Activated CD8-positive, alpha-beta memory T cell treated with anti-CD3 and anti-CD28 coated beads, Interleukin-2, amount 50 U/mL, for 1 hour (primary cell): ENCODE data around the gene CHPF2.

ENCODE experiments used
- DNase-seq: peaks from one replicate; pipeline ENCODE4 v3.0.0-alpha.2; 2020; ENCODE audit errors: extremely low read depth

CHPF2 gene

DNA sequence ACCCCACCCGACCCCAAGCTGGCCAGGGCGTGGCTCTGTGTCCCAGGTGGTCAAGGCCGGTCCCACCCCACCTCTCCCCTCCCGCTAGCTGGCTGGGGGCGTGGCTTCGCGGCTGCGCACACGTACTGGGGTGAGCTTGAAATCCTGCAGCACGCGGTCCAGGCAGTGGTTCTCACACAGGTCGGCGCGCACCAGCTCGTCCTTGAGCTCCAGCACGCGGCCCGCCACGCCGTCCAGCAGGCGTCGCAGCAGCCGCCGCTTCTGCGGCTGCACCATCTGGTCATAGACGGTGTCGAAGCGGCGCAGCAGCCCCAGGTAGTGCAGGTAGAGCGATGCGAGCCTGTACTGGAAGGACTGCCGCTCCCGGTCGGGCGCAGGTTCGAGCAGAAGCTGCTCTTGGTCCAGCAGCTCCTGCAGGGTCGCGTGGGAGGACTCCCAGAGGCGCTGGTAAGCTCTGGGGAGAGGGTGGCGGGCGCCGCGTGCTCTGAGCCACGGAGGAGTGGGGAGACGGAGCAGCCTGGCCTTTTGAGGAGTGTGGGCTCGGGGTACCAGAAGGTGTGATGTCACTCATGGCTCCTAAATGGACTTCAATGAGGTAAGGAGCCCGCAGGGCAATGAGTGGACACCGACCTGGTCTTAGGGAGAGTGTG, 27.8 kb upstream of the CHPF2 start:
- DNase-seq, result no peak

DNA sequence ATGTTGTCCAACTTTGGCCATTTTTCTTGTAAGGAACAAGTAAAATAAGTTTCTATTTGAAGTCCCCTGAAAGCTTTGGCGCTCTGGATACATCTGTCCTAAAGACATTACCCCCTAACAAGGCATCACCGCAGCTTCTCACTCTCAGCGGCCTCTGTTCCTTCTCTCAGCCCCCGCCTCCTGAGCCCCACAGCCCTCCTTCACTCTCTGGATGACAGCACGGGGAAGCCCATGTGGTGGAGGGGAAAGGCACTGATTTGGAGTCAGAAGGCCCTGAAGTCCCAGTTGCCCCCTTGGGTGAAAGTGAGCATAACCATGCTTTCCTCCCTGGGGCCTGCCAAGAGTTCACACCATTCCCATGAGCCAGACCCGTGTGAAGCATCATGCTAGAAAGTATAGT, 26.6 kb upstream of the CHPF2 start:
- no peak for DNase-seq

DNA sequence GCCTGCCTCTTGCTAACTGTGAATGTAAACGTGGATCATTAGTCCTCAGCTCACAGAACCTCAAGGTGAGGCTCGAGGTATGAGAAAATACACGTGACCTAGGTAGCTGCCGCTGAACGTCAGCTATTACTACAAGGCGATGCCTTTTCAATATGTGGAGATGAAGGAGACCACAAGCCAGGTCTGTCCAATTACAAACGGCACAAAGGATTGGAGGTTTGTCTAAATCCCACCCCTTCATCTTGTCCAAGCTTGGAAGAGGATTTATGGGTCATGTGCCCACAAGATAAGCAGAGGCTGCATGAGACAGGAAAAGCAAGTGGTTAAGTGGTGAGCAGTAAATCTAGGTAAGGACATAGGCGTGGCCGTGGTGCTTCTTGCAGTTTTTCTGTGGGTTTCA, 25.4 kb upstream of the CHPF2 start:
- DNase-seq, result peak; percentile 14

DNA sequence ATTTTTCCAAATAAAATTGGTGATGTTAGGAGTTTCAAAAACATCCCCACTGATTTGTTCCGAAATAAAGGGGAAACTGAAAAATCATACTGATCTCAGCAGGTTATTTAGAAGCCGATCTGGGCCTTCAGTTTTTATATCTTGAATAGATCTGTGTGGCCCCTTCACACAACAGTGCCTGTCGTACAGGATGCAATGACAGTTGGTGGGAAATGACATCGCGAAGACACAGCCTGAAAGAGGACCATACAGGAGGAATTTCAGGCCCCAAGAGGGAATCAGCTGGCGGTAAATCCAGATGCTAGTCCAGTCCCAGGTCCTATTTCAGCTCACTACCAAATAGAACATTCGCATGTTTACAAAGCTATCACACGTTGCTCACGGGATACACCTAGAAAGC, 25.0 kb upstream of the CHPF2 start:
- no peak for DNase-seq

DNA sequence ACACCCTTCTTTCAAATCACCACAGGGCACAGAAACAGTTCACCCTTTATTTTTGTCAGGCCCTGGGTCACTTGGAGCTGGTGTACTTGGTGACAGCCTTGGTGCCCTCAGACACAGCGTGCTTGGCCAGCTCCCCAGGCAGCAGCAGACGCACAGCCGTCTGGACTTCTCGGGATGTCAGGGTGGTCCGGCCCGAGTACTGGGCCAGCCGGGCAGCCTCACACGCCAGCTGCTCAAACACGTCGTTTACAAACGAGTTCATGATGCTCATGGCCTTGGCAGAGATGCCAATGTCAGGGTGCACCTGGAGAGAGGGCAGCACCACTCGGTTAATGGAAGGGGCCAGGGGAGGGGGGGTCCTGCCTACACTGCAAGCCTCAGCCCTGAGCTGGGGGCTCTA, 24.5 kb upstream of the CHPF2 start:
- DNase-seq, result no peak

DNA sequence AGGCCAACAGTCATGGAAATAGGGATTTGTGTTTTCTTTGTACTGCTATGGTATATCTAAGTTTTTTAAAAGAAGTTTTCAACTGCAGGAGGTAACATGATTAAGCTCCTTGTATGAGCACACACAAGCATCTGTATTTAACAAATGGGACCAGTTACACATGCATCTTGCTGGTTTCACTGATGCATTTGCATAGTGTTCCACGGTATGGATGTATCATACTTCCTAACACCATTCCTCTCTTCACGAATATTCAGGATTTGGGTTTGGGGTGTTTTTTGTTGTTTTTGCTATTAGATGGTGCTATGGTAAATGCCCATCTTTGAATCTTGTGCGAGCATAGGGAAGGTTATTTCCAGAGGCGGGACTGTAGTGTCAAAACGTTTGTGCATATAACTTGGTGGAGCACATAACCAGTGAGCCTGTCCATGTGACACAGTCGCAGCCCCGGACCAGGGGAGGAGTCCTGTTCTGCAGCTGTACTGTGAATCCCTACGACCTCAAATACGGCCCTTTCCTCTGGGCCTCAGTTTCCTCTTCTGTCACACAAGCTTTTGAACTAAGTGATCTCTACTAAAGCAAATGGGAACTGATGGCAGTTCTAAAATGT, 23.9 kb upstream of the CHPF2 start:
- DNase-seq, result no peak

DNA sequence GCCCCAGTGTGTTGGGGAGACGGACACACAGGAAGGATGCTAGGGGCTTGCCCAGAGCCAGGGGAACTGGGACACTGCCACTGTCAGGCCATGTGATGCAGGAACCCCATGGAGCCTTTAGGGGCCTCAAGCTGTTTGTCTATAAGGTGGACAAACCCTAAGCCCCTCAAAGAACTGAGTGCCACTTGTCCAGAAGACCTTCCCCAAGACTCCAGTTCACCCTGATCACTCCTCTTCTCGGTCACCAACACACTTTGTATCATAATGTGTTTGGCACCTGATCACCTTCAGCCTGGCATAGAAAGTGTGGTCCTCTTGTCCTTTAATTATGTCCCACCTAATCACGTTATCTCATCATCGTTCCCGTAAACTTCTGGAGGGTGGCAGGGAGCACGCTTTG, 22.7 kb upstream of the CHPF2 start:
- no peak for DNase-seq

DNA sequence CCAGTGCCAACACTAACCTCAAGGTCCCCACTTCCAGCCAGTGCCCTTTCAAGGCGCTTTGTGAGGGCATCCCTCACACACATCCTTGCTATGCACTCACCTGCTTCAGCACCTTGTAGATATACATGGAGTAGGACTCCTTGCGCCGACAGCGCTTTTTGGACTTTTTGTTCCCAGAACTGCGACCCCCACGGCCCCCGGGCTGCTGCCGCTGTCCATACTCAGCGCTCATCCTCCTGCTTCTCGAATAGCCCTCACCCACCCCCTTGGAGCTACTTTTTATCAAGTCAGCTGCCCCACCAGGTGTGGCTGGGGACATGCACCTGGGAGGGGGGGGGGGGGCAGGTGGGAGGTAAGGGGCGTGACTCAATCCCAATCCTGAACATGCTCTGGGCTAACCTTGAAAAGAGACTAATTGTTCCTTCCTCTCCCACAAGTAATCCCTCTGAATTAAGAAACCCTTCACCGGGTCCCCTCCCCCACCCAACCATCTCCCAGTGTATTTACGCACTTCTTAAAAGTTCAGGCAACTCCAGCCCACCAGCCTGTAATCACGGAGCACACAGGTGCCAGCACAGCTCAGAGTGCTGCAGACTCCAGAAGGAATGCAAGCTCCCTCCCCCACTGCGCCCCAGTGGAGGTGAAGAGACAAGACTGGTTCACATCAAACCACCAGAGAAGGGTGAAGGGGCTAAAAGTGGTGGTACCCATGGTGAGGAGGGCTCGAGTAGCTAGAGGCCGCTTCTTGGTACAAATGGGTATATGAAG, 22.0 kb upstream of the CHPF2 start, which contains the start of gene H2BK1:
H2BK1 (minus strand) TSS at position 402 of the 768 bp plus-strand sequence; CDS start at position 232, 170 bp downstream.
- no peak for DNase-seq

DNA sequence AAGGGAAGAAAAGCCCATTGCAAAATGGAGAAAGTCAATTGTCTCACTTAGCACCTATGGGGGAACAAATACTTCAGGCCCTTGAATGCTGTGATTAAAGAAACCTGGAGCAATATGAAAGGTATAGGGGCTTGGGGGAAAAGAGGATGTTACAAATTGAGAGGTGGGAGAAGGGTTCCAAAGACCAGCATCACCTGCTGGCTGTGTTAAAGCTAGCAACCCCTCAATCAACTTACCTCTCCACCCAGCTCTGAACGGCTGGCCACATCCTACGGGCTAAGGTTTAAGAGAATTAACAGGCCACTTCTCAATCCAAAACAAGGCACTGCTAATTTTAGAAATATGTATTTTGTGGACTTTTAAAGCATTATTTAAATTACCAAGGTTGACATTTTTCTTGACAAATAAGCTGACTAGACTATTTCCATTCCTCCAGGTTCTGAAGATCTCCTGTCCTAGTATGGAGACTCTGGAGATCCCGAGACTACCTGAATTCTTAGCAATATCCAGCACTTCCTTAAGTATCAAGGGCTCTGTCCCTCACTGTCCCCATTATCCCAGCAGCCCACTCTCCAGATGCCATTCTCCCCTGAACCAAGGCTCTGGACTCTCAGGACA, 21.0 kb upstream of the CHPF2 start:
- DNase-seq, result no peak

DNA sequence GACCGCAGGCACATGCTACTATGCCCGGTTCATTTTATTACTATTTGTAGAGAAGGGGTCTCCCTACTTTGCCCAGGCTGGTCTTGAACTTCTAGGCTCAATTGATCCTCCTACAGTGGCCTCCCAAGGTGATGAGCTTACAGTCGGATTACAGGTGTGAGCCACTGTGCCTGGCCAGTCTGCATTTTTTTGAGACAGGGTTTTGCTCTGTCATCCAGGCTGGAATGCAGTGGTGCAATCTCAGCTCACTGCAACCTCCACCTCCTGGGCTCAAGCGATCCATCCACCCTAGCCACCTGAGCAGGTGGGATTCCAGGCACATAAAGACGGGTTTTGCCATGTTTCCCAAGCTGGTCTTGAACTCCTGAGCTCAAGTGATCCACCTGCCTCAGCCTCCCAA, 19.7 kb upstream of the CHPF2 start:
- no peak for DNase-seq

DNA sequence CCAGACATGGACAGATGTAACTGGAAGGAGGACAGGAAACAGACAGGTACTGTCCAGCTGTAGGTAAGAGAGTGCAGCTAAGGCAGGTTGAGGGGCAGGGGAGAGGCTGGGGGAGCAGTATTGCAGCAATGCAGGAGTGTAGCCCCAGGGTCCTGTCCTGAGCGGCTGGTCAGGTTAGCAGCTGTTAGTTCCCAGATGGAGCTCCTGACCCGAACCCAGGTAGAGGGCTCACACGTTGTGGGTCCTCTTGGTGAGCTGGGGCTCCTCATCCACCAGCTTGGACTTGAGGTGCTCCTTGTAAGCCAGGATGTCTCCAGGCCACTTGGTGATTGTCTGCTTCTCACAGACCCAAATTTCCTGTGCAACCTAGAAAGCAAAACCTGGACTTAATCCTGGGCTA, 18.5 kb upstream of the CHPF2 start:
- DNase-seq, result no peak

DNA sequence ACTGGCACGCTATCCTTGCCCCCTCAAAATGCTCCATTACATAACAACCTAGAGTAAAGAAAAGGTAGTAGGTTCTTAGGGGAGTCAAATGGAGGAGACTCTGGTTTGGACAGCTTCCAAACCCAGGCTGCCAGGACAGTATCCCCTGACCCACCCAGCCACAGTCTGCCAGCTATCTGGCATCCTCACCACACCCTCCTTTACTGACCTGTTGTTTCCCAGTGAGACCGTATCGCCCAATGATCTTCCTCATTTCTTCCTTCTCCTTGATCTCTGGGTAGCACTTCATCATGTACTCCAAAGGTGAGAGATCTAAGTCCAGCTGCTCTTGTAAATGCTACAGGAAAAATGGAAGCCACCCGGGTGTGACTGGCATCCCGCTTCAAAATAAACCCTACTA, 16.9 kb upstream of the CHPF2 start:
- DNase-seq, result no peak

DNA sequence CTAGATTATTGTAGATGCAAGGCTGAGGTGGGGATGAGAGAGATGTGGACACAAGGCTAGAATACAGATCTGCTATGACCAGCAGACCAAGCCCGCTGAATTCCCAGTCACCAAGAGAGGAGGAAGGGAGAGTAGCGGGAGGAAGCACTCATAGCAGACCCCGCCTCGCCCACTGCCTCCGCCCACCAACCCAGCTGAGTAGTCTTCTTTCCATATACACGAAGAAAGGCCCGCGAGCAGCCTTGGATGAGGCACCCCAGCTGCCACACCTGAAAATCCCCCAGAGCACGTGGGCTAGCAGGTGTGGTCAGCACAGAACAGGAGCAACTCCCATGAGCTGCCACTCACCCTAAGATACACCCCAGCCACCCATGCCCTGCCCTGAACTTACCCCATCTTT, 14.1 kb upstream of the CHPF2 start:
- DNase-seq, result no peak

DNA sequence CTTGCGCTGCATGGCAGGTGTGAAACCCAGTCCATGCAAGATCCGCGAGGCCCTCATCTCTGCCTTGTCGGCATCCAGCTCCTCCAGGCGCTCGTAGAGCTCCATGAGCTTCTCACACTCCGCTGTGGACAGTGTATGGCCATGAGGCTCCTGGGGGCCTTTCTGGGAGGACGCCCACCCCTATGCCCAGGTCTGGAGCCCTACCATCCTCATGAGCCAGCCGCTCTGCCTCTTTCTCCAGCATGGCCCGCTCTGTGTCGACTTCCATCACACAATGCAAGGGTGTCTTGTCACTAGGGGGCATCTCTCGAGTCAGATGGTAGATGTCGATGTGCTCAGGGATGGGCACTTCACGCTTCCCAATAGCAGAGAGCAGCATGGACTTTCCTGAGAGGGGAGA, 8.6 kb upstream of the CHPF2 start:
- DNase-seq, result no peak

DNA sequence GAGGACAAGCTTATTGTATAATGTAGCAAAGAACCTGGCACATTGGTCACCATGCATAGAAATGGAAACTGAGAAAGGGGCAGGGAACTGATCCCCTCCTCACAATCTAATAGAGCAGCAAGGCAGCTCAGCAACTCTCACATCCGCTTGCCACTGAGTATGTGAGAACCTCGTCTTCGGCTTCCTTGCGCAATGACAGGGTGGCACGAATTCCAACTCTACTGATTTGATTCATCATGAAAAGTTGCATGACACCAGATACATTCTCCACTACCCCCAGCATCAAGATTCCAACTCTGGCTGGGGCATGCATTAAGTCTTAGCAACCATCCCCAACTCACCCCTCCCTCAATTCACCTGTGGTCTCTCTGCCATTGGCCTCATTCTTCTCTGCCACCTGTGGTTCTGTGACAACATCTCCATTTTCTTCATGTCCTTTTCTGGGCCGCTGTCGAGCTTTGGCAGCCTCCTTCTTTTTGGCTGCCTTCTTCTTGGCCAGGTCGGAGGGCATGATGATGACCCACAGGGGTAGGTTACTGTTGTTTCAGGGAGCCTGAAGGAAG, 6.3 kb upstream of the CHPF2 start:
- DNase-seq, result no peak

DNA sequence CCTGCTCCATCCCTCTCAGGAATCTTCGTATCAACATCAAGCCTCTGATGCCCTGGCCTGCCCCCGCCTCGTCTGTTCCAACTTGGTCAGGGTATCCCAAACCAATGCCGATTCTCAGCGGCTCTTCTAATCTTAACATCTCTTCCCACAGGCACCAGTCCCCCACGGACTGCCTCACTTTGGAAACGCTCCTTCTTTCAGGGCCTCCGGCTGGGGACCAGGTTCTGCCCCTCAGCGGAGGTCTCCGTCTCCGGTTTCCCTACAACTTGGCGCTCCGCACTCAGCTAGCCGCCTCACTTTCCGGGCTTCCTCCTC, 5.8 kb upstream of the CHPF2 start:
- no peak for DNase-seq

DNA sequence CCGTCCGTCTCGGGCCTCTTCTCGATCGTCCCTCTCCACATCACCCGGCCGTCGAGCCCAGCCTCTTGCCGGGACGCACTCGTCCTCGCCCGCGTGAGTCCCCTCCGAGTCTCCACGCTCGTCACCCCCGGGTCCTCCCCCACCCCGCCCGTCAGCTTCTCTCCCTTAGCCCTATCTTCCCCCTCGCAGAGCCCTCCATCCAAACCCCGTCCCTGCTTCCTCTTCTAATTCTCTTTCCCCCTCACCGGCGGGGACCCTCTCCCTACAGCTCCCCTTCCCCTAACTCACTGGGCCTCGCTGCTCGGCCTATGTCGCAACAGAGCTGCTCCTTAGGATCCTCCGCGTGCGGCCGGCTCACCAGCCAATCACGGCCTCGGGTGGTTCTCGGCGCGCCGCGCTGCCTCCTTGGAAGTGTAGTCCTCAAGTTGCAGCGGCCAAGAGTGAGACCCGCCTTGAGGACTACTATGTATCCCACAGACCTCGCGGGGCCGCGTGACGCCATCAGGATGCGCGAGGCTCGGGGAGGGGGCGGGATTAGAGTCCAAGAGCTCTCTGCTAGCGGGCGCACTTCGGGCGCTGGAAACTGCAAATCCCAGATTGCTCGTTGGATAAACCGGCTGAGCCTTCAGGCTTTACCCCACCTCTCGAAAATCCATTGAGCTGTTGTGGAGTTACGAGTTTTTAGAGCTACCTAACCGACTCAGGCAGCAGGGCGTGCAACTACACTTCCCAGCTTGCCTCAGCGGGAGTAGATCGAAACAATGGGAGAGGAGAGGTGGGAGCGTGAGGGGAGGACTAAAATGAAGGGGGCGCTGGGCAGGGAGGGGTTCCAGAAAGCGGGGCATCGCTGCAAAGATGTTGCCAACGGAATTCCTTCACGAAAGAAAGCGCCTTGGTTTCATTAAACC, 5.2 kb upstream of the CHPF2 start, which contains the start of gene ABCF2:
ABCF2 (minus strand) TSS at position 331 of the 908 bp plus-strand sequence. CDS start 747 bp downstream, outside the sequence.
- DNase-seq, result peak; percentile 90

DNA sequence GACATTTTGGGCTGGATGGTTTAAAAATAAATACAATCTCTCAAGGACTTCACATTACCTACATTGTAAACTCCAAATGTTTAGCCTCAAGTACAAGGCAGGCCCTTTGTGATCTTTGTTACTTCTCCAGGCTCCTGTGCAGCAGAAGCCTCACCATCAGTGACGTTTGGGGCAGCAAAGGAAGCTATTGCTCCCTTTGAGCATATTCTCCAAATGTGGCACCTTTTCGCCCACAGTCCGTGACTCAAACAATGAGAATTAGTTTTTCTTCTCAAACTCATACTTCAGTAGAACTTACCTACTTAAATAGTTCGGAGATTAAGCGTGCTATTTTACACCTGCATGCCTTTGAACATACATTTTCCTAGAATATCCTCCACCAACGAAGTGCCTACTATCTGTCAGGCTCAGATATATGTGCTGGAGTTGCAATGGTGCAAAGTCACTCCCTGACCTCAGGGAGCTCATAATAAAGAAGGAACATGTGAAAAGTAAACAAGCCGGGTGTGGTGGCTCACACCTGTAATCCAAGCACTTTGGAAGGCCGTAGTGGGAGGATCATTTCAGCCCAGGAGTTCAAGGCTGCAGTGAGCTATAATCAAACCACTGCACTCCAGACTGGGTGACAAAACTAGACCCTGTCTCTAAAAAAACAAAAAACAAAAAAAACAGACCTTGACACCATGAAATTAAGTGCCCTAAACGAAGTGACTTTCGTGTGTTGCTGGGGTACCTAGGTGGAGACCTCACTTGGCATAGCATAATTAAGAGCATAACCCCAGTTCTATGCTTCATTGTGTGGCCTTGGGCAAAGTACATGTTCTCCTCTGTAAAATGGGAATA, 4.0 kb upstream of the CHPF2 start:
- no peak for DNase-seq

DNA sequence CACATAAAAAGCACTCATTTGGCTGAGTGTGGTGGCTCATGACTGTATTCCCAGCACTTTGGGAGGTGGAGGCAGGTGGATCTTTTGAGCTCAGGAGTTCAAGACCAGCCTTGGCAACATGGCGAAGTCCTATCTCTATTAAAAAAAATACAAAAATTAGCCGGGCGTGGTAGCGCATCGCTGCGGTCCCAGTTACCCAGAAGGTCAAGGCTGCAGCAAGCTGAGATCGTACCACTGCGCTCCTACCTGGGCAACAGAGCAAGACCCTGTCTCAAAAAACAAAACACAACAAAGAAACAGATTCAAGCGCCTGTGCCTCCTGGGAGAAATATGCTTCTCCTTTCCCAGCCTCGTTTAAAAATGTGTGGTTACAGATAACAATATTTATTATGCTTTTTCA, 3.0 kb upstream of the CHPF2 start:
- no peak for DNase-seq

DNA sequence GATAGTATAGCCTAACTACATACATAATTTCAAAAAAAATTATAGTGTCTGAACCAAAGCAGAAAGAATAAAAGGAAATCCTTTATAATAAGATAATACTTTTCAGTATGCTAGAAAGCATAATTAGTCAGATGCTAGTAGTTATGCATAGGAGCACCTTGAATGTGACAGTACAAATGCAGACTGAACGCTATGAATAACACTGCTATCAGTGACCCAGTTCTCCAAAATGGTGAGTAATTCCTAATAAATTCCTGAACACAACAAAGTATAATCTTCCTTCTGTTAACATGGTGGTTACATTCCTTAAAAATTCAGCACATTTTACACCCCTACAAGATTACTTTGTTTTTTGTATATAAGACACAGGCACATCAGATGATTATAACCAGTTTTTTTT, 1.2 kb upstream of the CHPF2 start:
- DNase-seq, result no peak
